Spleen (tissue), 11 donors: ENCODE measurements around the gene MAP4K2. TPM values are rescaled to one million over a fixed set of nuclear protein-coding genes. Genes with fewer than 3 reads are reported as not detected.

Experiments used
- DNase-seq: peaks from one replicate; pipeline ENCODE4 v3.0.0-alpha.2; 2020
- H3K27ac ChIP-seq, 8 donors: fragments of 200-600 bp; sonication (generic) in 7 of 8; 1 replicate in 4 of 8; 2 replicates in 4 of 8; pipeline versions ENCODE4 v1.5.0 to v1.8.0; 2016 to 2021; ENCODE audit warnings: inconsistent platforms in 4 of 8, mild to moderate bottlenecking in 4 of 8, moderate library complexity in 1 of 8
- H3K27me3 ChIP-seq, 7 donors: fragments of 200-600 bp; sonication (generic) in 6 of 7; replicated peaks in 1 of 7; 1 replicate in 4 of 7; 2 replicates in 3 of 7; pipeline versions ENCODE4 v1.5.0 to v1.8.0; 2016 to 2021; ENCODE audit warnings: inconsistent platforms in 3 of 7, mild to moderate bottlenecking in 1 of 7
- H3K36me3 ChIP-seq, 6 donors: fragments of 200-600 bp; sonication (generic) in 5 of 6; 1 replicate in 4 of 6; 2 replicates in 2 of 6; pipeline versions ENCODE4 v1.5.0 to v1.8.0; 2016 to 2021; ENCODE audit warnings: inconsistent platforms in 2 of 6
- H3K4me1 ChIP-seq, 6 donors: fragments of 200-600 bp; sonication (generic) in 5 of 6; 1 replicate in 3 of 6; 2 replicates in 3 of 6; pipeline versions ENCODE4 v1.5.0 to v1.8.0; 2016 to 2021; ENCODE audit warnings: inconsistent platforms in 3 of 6
- H3K4me3 ChIP-seq, 8 donors: fragments of 200-600 bp; sonication (generic) in 7 of 8; 1 replicate in 4 of 8; 2 replicates in 4 of 8; pipeline versions ENCODE4 v1.5.0 to v1.8.0; 2016 to 2021; ENCODE audit warnings: inconsistent platforms in 4 of 8, mild to moderate bottlenecking in 4 of 8, moderate library complexity in 2 of 8
- H3K9me3 ChIP-seq, 8 donors: fragments of 200-600 bp; sonication (generic) in 7 of 8; 1 replicate in 4 of 8; 2 replicates in 4 of 8; pipeline versions ENCODE4 v1.5.0 to v1.8.0; 2016 to 2021; ENCODE audit warnings: inconsistent platforms in 4 of 8
- POLR2A ChIP-seq, 3 donors: fragments of 450-650 bp; IDR thresholded peaks; one replicate each; pipeline ENCODE4 v1.5.1; 2017; ENCODE audit warnings: antibody characterized with exemption in 3 of 3, mild to moderate bottlenecking in 1 of 3
- POLR2AphosphoS5 ChIP-seq, 3 donors: sonication (generic); formaldehyde crosslinking; IDR thresholded peaks; one replicate each; pipeline ENCODE4 v1.5.1; 2017; ENCODE audit warnings: antibody characterized with exemption in 3 of 3
- WGBS, 5 donors: extraction: QIAGEN DNeasy Blood & Tissue Kit in 3 of 5; methylation state at CpG; one replicate each; pipeline versions ENCODE4 v1.1.5 to v1.1.7; 2013 to 2018; 5-methylcytosine and 5-hydroxymethylcytosine counted together
- intact Hi-C: fragments of 100-400 bp; cut with DNase I; formaldehyde crosslinking; loops from one replicate; pipeline ENCODE4 v1.15.0; 2023; ENCODE audit warnings: low total_unique reads
- polyA plus RNA-seq, 3 donors: library from polyadenylated mRNA; stranded (reverse); fragments of 200-250 nt; gene quantifications; one replicate each; pipeline ENCODE4 v1.2.1, GENCODE V29; 2013
- total RNA-seq, 7 donors: library from RNA; depleted of rRNA in 3 of 7; stranded (reverse); fragments of >200 nt in 3 of 7; fragmentation: NEBNext Ultra II Directional in 4 of 7; extraction: Animal tissue kit (Norgen Biotek cat#: 25700) in 4 of 7; gene quantifications; one replicate each; pipeline versions ENCODE4 v1.1.0 to v1.2.1, GENCODE V29; 2016 to 2021
- TF ChIP-seq, protein P1 (sequence below), 11 experiments: fragments of 200-600 bp in 7 of 11; fragments of 450-650 bp in 4 of 11; sonication (generic) in 4 of 11; IDR thresholded peaks in 8 of 11; conservative IDR thresholded peaks in 3 of 11; 1 replicate in 7 of 11; 2 replicates in 4 of 11; pipeline versions ENCODE4 v1.4.0 to v1.8.0; 2016 to 2021; ENCODE audit warnings: antibody characterized with exemption in 11 of 11, inconsistent platforms in 4 of 11, mild to moderate bottlenecking in 1 of 11
- donor health status: healthy with polysubstance abuse.
- donor health status: DM: no; HTN: no; CAD: no; lungs with moderate emphysema.
- donor health status: DM: no; HTN: no; CAD: no.
- donor health status: Bipolar disorder and iron deficiency.
- donor health status: healthy.
- donor health status: DM: no; HTN: no; CAD: no.
- donor health status: DM: yes; HTN: yes; CAD: no.

The MAP4K2 gene
- total and polyA plus RNA-seq, 10 donors: 40.8 to 106 (median 60.6) TPM

- no peak overlapping the region for H3K4me3 ChIP-seq
- intact Hi-C loops: no loop called here
- H3K27me3 ChIP-seq: no peaks in the 10 kb centered on the region
- peaks cover 0 to 49% (median 2%) of the 10 kb centered on the region in 6 donors for H3K36me3 ChIP-seq
- peaks cover 24 to 53% (median 39%) of the 10 kb centered on the region in 6 donors for H3K4me1 ChIP-seq
- peak overlapping the region in 1 of 8 donors; percentile 91 for H3K27ac ChIP-seq
- DNase-seq: peak; percentile 67
- 87 to 99% (median 89%) methylated on average over 7 to 19 of the region's 19 CpGs for WGBS, 5 donors
- TF ChIP-seq POLR2AphosphoS5 (IDR thresholded peaks at IDR 0.05) (peak in 2 of 3 donors; percentile 4 to 39), POLR2A (IDR thresholded peaks at IDR 0.05) (no peak)
- H3K9me3 ChIP-seq: no peaks in the 10 kb centered on the region
Observed at GRCh38 chr11:64757549-64758329, 45.3 kb downstream of the MAP4K2 start.

GRCh38 chr11:64755681-64756361 lies 47.2 kb downstream of the MAP4K2 start:
- Histone ChIP-seq H3K9me3 (no peaks in the 10 kb centered on the region), H3K27me3 (no peaks in the 10 kb centered on the region), H3K4me1 (peaks cover 10 to 48% (median 24%) of the 10 kb centered on the region in 6 donors), H3K4me3 (no peak overlapping the region), H3K27ac (peak overlapping the region in 1 of 8 donors; percentile 24), H3K36me3 (peaks cover 0 to 49% (median 0%) of the 10 kb centered on the region in 6 donors)
- DNase-seq: peak; percentile 71
- 87 to 94% (median 89%) methylated on average over 12 to 13 of the region's 13 CpGs for WGBS, 5 donors
- intact Hi-C loops: no loop called here
- TF ChIP-seq, protein P1, sequence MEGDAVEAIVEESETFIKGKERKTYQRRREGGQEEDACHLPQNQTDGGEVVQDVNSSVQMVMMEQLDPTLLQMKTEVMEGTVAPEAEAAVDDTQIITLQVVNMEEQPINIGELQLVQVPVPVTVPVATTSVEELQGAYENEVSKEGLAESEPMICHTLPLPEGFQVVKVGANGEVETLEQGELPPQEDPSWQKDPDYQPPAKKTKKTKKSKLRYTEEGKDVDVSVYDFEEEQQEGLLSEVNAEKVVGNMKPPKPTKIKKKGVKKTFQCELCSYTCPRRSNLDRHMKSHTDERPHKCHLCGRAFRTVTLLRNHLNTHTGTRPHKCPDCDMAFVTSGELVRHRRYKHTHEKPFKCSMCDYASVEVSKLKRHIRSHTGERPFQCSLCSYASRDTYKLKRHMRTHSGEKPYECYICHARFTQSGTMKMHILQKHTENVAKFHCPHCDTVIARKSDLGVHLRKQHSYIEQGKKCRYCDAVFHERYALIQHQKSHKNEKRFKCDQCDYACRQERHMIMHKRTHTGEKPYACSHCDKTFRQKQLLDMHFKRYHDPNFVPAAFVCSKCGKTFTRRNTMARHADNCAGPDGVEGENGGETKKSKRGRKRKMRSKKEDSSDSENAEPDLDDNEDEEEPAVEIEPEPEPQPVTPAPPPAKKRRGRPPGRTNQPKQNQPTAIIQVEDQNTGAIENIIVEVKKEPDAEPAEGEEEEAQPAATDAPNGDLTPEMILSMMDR (IDR thresholded peaks at IDR 0.05 in 8 of 11, conservative IDR thresholded peaks at IDR 0.05 in 3 of 11): no peak
- no peak for TF ChIP-seq POLR2A (IDR thresholded peaks at IDR 0.05)
- TF ChIP-seq POLR2AphosphoS5 (IDR thresholded peaks at IDR 0.05): no peak

DNA sequence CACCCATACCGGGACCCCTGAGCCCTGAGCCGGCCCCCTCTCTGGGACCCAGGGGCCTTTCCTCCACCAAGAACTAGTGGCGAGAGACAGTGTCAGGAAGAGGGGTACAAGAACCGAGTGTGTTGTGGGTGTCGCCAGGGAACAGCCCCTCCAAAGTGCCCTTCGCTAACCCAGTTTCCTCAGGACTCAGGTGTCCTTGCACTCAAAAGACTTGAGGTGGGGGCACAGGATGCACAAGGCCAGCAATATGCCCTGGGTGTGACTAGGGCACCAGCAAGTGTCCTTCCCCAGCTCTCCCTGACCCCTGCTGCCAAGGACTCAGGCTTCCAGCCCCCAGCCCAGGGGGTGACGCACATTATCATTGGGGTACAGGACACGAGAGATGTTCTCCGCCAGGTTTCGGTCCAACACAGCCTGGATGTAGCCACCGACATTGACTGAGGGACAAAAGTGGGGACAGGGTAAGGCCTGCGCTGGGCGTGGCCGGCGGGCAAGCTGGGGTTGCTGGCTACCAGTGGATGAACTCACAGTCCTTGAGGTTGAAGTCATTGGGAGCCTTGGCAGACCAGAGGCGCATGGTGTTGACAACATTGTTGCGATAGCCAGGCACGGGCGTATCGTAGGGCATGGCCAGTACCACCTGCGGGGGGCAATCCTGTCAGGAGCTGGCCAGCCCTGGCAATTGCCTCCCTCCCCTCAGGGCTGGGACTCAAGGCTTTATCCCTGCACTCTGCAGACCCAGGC lies 47.9 kb downstream of the MAP4K2 start:
- WGBS, 5 donors: 87 to 96% (median 90%) methylated on average over 19 to 21 of the region's 21 CpGs

More for the DNA sequence above, 47.9 kb downstream of the MAP4K2 start:
- TF ChIP-seq POLR2AphosphoS5 (IDR thresholded peaks at IDR 0.05) (no peak), POLR2A (IDR thresholded peaks at IDR 0.05) (no peak)
- TF ChIP-seq, protein P1 (IDR thresholded peaks at IDR 0.05 in 8 of 11, conservative IDR thresholded peaks at IDR 0.05 in 3 of 11): no peak
- Histone ChIP-seq H3K27ac (no peak overlapping the region), H3K4me1 (peaks cover 3 to 48% (median 17%) of the 10 kb centered on the region in 6 donors), H3K9me3 (no peaks in the 10 kb centered on the region), H3K4me3 (no peak overlapping the region), H3K27me3 (no peaks in the 10 kb centered on the region), H3K36me3 (peaks cover 0 to 50% (median 0%) of the 10 kb centered on the region in 6 donors)
- DNase-seq: peak; percentile 67
- intact Hi-C loops: no loop called here
